ENCODE measurements around the gene RARB.

GRCh38 chr3:25472731-25473130 is 44.7 kb downstream of the RARB start:
- TF ChIP-seq, protein P1, sequence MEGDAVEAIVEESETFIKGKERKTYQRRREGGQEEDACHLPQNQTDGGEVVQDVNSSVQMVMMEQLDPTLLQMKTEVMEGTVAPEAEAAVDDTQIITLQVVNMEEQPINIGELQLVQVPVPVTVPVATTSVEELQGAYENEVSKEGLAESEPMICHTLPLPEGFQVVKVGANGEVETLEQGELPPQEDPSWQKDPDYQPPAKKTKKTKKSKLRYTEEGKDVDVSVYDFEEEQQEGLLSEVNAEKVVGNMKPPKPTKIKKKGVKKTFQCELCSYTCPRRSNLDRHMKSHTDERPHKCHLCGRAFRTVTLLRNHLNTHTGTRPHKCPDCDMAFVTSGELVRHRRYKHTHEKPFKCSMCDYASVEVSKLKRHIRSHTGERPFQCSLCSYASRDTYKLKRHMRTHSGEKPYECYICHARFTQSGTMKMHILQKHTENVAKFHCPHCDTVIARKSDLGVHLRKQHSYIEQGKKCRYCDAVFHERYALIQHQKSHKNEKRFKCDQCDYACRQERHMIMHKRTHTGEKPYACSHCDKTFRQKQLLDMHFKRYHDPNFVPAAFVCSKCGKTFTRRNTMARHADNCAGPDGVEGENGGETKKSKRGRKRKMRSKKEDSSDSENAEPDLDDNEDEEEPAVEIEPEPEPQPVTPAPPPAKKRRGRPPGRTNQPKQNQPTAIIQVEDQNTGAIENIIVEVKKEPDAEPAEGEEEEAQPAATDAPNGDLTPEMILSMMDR (conservative IDR thresholded peaks at IDR 0.05; ENCODE audit: low read depth in 2 of 2) = no peak
- no peak for TF ChIP-seq CREB1 (CRISPR knock-in tag; IDR thresholded peaks at IDR 0.05; ENCODE audit: low read depth)
- TF ChIP-seq EZH2 (IDR thresholded peaks at IDR 0.05; ENCODE audit: low read depth, unreplicated experiment) = no peak
- no peak for TF ChIP-seq EZH2phosphoT487 (IDR thresholded peaks at IDR 0.05; ENCODE audit: unreplicated experiment)
- TF ChIP-seq ZNF331 (CRISPR knock-in tag; IDR thresholded peaks at IDR 0.05; ENCODE audit: low read depth) = no peak
- no peak for TF ChIP-seq ZNF114 (CRISPR knock-in tag; IDR thresholded peaks at IDR 0.05)
- TF ChIP-seq, protein P2, sequence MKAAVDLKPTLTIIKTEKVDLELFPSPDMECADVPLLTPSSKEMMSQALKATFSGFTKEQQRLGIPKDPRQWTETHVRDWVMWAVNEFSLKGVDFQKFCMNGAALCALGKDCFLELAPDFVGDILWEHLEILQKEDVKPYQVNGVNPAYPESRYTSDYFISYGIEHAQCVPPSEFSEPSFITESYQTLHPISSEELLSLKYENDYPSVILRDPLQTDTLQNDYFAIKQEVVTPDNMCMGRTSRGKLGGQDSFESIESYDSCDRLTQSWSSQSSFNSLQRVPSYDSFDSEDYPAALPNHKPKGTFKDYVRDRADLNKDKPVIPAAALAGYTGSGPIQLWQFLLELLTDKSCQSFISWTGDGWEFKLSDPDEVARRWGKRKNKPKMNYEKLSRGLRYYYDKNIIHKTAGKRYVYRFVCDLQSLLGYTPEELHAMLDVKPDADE (IDR thresholded peaks at IDR 0.05) = no peak
- TF ChIP-seq, protein P3, sequence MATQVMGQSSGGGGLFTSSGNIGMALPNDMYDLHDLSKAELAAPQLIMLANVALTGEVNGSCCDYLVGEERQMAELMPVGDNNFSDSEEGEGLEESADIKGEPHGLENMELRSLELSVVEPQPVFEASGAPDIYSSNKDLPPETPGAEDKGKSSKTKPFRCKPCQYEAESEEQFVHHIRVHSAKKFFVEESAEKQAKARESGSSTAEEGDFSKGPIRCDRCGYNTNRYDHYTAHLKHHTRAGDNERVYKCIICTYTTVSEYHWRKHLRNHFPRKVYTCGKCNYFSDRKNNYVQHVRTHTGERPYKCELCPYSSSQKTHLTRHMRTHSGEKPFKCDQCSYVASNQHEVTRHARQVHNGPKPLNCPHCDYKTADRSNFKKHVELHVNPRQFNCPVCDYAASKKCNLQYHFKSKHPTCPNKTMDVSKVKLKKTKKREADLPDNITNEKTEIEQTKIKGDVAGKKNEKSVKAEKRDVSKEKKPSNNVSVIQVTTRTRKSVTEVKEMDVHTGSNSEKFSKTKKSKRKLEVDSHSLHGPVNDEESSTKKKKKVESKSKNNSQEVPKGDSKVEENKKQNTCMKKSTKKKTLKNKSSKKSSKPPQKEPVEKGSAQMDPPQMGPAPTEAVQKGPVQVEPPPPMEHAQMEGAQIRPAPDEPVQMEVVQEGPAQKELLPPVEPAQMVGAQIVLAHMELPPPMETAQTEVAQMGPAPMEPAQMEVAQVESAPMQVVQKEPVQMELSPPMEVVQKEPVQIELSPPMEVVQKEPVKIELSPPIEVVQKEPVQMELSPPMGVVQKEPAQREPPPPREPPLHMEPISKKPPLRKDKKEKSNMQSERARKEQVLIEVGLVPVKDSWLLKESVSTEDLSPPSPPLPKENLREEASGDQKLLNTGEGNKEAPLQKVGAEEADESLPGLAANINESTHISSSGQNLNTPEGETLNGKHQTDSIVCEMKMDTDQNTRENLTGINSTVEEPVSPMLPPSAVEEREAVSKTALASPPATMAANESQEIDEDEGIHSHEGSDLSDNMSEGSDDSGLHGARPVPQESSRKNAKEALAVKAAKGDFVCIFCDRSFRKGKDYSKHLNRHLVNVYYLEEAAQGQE (IDR thresholded peaks at IDR 0.05; ENCODE audit: unreplicated experiment) = no peak
- TF ChIP-seq JUNB (IDR thresholded peaks at IDR 0.05; ENCODE audit: unreplicated experiment) = no peak
- TF ChIP-seq ZNF462 (CRISPR knock-in tag; IDR thresholded peaks at IDR 0.05) = no peak
- no peak for TF ChIP-seq POLR2AphosphoS5 (IDR thresholded peaks at IDR 0.05; ENCODE audit: low read depth)
- TF ChIP-seq STAT1 (IDR thresholded peaks at IDR 0.05; ENCODE audit: unreplicated experiment) = no peak

Measured in GM23338 (cell line).